Medulla oblongata (tissue), 1 donor: Measurements from ENCODE around the gene LRGUK.

Source experiments
- DNase-seq: peaks from one replicate; pipeline ENCODE4 v3.0.0-alpha.2; 2015; ENCODE audit errors: extremely low spot score

The LRGUK gene

DNA sequence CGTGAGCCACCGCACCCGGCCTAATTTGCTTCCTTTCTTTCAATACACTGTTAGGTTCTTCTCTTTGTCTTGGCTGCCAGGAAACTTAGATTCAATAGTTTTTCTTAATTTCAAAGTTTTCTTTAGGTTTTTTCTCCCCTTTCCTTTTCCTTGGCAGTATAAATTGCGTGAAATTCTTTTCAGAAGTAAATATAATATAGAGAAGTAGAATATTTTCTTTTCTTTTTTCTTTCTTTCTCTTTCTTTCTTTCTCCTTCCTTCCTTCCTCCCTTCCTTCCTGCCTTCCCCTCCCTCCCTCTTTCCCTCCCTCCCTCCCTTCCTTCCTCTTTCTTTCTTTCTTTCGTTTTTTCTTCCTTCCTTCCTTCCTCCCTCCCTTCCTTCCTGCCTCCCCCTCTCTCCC lies 1.7 kb downstream of the LRGUK start:
- DNase-seq: no peak

DNA sequence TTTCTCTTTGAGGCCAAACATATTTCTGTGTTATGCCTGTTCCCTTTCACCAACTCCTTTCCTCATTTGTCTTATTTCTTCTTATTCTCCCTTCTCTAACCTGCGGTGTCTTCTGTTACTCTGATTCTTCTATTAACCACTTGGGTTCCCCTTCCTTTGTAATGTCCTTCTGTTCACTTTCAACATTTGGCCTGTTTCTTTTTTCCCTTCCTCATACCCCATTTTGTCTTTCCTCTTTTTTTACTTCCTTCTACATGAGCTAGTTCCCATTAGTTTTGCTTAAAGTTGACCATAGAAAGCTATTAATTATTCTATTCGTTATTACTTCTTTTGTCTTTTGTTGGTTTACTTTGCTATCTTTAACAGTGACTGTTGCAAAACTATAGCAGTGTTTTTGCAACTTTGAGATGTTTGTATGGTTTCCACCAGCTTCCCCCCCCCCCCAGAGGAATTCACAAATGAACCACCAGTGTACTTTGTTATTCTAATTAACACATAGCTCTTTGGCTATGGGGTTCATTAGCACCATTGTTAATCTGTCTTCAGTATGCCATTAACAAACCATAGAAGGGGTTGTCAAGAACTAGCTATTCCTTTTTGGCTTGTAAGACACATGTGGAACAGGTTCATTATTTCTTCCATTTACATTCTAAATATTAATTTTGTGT lies 2.9 kb downstream of the LRGUK start:
- no peak for DNase-seq

DNA sequence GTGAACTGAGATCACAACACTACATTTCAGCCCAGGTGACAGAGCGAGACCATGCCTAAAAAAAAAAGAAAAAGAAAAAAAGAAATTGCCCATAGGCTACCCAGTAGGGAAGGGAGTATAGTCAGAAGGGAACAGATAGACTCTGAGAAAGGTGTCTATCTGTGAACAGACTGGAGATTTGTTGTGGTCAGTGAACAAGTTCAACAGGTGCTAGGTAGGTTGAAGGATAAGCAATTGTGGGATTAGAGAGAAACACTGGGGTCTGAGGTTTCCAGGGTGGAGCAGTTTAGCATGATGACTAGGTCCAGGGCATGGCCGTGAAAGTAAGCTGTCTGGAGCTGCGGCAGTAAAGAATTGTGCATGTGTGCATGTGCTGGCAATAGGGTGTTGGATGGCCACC lies 6.9 kb downstream of the LRGUK start:
- DNase-seq: no peak

DNA sequence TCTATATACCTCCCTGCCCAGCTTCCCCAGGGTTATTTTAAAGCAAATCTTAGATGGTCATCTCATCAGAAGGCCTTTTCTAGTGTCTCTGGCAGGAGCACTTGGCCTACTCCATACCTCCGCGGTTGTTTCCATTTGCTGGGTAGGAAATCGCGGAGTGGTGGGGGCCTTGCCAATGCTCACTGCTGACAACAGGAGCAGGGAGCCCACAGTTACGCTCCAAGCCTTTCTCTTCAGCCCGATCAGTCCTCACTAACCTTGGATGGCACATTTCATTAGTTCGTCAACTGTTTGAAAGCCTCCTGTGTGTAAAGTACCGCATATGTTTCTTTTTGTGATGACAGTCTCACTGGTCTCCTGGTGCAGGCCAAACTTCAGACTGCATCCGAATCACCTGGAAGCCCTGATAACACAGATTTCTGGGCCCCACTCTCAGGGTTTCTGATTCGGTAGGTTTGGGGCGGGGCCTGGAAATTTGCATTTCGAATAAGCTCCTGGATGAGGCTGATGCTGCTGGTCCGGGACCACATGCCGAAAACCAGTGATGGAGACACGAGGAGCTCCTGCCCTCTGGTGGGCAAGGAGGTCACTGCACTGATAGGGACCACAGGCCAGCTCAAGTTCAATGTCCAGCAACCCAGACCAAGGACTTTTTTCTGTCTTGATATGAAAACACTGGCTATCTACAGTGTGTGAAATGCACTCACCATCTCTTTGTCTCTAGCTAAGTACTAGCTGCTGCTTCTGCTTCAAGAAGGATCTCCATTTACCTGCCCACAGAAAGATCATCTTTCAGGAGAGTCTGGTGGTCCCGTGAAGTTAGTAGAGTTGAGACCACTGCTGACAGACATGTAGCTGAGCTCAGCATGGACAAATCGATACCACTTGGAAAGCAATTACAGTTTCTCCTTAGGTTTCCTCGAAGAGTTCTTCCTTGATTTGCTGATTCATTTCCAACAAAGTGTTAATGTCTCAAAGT lies 14.0 kb downstream of the LRGUK start:
- peak; percentile 89 for DNase-seq

DNA sequence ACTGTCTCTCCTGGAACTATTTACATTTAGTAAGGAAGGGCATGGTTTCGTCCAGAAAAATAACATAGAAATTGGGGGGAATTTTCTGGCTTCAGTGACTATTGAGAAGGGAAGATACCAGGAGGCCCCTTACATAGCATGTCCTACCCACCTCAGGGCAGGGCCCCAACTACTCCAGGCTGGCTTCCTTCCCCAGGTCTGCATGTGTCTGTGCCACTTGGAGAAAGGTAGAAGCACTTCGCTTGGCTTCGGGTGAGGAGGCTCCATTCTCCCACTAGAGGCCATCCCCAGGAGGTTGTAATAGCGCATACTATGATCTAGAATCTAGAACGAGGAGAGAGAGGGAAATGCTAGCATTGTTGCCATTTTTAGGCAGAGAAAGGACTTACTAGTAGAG lies 14.7 kb downstream of the LRGUK start:
- no peak for DNase-seq

DNA sequence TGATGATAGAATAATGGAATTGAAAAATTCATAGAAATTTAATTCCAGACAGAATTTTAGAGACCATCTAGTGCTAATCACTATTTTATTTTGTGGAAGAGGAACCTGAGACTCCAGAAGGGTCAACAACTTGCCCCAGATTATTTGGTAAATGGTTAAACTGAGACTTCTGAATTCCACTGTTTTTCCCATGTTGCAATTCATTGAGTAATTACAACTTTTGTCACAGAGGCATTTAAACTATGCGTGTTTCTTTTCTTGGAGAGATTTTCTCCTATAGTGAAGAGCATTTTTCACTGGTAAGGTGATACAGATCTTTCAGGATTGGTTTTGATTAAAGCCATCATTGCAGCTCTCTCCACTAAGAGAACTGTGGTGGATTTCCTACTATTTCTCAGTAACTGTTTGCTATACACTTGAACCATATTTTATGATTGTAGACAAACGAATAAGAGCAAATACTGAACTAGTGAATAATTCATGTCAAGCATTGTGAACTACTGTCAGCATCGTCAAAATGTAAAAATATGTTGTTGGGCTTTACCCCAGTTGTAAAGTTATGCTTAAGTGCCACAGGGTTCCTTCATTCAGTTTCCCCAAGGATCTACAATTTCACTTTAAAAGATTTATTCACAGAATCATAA lies 26.5 kb downstream of the LRGUK start:
- DNase-seq: no peak

DNA sequence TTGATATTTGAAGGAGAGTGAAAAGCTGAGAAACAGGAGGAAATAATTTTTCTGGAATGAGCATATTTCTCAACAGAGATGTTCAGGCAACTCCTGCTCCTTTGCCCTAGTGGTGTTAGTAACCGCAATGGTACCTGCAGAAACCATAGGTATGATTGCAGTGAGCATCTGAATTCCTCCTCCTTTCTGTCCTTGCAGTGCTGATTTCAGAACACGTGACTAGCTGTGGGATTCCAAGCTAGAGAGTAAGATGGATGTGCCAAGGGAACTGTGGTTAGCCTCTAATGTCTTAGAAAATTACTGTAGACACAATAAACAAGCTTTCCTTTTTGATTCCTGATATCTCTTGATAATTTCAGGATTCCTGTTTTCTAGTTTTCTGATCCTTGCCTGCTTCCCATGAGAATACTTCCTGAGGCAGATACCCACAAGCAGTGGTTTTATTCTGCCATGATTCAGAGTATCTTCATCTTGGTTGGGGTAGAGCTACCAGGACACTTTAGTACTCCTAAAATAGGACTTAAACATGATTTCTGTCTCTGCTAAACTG lies 27.5 kb downstream of the LRGUK start:
- no peak for DNase-seq

DNA sequence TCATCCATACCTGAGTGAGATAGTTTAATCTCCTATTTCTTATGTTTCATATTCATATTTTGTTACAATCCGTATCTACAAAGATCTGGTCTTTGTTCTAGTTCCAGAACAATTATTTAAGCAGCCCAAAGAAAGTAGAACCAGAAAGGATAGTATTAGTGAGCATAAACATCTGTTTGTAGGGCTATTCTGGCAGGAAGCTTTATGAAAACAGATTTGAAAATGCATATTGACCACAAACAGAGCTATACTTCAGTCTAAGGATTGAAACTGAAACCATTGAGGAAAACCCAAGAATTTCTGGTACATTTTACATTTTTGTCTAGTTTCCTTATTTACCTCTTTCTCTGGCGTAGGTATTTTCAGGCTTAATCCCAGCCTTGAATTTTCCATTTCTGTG lies 28.1 kb downstream of the LRGUK start:
- no peak for DNase-seq

DNA sequence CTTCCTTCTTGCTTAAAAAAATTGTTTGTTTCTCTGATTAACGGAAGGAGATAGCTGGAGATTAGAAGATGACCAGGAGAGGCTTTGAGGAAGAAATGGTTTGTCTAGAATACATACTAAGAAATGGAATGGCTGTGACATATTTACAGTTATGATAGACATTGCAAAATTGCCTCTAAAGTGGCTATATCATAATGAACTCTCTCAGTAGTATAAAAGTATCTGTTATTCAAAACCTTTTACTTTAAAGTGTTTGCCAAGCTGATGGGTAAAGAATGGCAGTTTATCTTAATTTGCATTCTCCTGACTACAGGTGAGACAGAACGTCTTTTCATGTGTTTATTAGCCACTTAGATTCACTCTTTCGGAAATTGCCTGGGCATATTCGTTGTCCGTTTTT lies 28.7 kb downstream of the LRGUK start:
- no peak for DNase-seq

DNA sequence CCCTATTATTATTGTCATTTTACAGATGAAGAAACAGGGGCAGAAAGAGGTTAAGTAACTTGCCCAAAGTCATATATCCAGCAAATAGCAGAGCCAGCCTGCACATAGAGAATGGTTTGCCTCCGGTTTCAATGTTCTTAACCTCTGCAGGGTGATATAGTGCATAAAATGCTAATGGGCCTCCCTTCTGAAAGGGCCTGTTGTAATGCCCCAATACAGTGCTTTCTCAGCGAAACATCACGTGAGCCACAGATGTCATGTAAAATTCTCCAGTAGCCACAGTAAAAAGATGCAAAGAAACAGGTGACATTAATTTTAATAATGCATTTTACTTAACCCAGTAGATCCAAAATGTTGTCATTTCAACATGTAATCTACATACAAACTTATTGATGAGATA lies 38.1 kb downstream of the LRGUK start:
- peak; percentile 80 for DNase-seq

DNA sequence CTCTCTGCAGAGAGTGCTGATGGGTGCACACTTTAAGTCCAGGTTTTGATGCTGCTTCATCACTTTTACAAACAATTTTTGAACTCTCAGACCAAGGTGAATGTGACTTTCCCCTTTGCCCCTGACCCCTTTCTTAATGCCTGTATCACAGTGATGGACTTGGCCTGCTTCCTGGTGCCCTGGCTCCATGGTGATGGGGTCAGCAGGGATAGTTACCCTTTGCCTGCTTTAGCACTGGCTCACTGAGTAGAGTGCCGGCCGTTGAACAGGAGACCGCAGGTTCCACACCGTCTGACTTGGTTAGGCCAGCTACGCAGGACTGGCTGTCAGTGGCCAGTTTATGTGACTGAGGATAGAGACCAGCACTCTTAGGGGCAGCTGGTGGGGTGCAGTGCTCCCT lies 40.1 kb downstream of the LRGUK start:
- no peak for DNase-seq

DNA sequence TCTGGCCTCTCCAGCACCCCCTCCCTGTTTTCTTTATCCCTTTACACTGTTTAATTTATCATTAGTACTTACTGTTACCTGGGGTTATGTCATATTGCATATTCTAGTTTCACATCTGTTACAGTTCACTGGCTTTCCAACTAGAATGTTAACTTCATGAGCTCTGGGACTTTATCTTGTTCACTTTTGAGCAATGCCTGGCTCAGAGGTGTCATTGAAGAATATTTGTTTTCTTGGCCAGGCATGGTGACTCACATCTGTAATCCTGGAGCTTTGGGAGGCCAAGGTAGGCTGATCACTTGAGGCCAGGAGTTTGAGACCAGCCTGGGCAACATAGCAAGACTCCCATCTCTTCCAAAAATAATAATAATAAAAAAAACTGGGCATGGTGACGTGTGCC lies 40.7 kb downstream of the LRGUK start:
- DNase-seq: no peak

DNA sequence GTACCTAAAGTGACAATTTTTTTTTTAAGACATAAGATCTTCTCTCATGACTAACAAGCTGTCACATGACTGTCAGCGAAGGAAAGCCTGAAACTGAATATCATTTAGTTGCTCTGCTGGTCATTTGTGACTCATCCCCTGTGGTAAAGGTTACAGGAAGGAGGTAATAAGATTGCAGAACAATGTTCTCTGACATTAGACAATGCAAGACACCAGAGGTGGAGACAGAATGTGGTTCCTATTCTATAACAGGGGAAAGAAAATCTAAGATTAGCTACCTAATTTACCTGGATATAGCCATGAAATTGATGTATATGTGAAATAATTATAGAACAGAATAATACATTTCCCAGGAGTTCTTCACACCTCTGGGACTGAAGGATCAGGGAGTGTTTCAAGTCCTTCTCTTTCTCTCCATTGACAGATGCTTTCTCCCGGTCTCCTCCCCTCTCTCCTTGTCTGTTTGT lies 47.7 kb downstream of the LRGUK start:
- no peak for DNase-seq

DNA sequence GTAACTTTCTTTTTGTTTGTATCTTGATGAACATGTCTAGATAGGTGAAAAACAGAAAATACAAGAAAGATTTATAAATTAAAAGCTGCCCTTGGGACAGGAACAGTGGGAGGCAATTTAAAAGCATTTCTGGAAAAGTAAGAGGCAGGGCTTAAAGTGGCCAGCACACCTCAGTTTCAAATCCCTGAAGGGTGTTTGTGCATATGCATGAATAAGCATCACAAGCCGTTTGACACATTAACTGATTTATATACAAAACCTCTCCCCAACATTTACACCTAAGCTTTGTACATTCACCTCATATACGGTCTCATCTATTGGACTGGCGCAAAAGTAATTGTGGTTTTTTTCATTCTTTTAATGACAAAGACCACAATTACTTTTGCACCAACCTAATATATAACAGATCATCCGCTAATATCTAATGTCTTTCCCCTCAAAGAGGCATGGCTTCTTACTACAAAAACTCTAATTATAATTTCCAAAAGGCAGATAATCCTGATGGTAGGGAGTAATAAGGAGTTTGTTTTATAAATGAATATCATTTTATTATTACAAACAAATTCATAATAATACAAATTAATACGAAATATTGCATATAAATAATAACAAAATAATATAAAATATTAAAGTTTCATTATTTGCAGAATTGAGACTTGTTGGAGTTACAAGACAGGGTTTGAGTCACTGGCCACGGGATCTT lies 48.3 kb downstream of the LRGUK start:
- no peak for DNase-seq

DNA sequence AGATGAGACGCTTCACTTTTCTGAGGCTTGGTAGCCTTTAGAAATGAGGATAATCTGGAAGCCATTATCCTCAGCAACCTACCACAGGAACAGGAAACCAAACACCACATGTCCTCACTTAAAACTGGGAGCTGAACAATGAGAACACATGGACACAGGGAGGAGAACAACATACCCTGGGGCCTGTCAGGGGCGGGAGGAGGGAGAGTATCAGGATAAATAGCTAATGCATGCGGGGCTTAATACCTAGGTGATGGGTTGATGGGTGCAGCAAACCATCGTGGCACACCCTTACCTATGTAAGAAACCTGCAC lies 48.9 kb downstream of the LRGUK start:
- DNase-seq: no peak

DNA sequence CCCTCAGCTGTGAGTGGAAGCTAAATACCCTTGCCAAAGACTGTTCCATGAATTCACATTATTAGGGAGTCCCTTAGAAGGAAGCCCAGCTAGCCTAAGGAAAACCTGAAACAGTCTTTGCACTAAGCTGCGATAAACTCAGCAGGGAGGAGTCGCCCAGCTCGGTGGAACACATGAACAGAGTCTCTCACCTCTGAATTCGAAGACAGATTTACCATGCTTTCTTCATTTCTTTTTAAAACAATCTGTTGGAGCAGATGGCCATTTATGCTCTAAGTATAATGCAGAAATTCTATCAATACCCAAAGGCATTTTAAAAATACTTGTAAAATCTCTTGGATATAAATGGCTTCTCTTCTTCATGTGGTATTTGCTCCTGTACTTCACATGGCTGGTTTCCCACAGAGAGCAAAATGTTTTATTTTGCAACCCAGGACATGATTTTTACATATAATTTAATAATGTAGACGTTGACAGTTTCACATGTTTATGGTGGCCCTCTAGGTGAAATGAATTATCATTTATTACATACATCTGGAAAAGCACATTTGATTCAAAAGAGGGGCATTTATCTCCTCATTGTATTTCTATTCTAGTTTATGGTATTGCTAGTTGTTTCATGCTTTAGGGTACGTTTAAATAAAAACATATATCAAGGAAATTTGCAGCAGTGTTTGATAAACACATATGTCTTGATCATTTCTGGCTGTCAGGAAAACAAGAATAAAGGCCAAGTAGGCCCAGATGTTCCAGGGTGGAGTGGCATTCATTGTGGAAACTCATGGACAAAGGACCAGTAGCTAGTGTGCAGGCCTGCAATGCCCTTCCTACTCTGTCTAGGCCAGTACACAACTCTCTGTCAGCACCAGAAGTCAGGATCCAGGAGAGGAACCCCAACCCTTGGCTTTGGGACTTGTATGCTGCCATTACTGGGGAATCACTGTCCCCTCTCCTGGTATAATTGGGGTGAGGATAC lies 52.2 kb downstream of the LRGUK start:
- DNase-seq: no peak

DNA sequence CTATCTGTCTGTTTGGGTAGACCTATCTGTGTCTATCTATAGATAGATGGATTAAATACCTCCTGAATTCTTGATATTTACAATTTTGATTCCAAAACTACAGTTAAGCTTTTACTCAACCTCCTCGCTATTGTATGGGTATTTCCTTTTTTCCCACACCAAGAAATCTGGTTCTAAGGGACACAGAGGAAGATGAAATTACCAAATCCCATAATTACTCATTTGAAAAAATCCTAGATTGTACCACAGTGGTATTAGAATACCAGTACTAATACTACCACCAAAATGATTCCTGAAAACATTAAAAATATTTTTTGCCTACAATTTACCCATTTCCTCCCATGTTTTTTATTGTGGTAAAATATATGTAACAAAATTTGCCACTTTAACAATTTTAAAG lies 53.2 kb downstream of the LRGUK start:
- no peak for DNase-seq

DNA sequence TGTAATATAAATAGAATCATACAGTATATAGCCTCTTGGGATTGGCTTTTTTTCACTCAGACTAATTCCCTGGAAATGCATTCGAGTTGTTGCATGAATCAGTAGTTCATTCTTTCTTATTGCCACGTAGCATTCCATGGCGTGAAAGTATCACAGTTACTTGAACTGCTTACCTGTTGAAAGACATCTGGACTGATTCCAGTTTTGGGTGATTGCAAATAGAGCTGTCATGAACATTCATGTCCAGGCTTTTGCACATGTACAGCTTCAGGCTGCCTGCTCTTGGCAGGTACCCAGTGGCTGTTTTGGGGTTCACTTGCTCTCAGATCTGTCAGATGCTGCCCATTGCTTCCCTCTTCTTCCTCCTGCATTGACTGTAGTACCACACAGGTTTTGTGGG lies 54.9 kb downstream of the LRGUK start:
- DNase-seq: no peak

DNA sequence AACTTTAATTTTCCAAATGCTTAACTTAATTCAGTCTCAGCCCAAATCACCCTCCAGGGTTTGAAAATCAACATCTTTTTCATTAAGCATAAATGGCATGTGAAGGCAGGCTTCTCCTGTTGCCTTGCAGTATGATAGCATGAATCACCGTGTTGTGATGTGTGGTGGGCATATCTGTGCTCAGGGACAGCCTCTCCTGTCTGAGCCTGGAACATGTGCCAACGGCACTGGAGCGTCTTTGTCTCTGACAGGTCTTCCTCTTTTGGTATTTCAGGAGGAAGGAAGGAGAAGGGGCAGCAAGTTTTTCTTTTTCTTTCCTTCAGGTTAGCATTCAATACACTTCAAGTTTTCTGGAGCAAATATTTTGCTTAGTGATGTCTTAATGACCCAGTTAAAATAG lies 57.6 kb downstream of the LRGUK start:
- no peak for DNase-seq

DNA sequence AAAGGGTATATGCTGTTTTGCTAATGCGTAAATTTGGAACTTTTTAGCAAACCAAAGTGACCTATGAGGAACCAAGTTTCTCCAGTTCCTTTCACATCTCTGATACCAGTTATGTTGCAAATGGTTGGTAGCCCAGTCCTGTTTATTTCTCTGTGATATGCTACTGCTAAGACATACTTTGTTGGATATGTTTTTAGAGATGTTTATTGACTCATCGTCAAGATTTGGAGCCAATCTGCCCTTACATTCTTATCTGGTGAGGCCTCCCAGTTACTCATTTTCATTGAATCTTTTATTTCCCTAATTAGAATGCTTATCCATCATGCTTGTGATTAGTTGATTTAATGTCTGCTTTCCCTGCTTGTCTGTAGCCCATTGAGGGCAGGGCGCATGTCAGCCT lies 58.9 kb downstream of the LRGUK start:
- no peak for DNase-seq

DNA sequence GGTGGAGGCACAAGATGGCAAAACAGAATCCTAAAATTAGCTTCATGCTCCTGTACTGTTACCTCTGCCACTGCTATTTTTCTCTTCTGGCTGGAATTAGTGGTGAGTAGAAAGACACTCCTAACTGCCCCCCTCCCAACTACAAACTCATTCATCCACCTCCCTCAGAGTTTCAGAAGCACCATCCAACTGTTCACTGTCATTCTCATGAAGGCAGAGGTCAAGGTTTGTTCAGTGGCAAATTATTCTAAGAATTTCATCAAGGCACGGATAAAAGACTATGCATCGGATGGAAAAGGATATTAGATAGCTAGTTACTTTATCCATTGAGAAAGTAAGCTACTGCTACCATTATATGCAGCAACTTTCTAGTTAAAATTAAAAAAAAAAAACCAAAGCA lies 59.7 kb downstream of the LRGUK start:
- DNase-seq: no peak
